Activated CD4-positive, CD25-positive, alpha-beta regulatory T cell treated with anti-CD3 and anti-CD28 coated beads, Interleukin-2, amount 50 U/mL, for 16 hours (primary cell): ENCODE data around the gene DEAF1.
"Not testable (repeated sequence)": the region's sequence is repeated elsewhere in the genome, so short reads cannot be mapped to it uniquely, and the experiment has no call there.

Source experiments
- DNase-seq: peaks from one replicate; pipeline ENCODE4 v3.0.0-alpha.2; 2020; ENCODE audit warnings: low read depth, low spot score

The DEAF1 gene, protein sequence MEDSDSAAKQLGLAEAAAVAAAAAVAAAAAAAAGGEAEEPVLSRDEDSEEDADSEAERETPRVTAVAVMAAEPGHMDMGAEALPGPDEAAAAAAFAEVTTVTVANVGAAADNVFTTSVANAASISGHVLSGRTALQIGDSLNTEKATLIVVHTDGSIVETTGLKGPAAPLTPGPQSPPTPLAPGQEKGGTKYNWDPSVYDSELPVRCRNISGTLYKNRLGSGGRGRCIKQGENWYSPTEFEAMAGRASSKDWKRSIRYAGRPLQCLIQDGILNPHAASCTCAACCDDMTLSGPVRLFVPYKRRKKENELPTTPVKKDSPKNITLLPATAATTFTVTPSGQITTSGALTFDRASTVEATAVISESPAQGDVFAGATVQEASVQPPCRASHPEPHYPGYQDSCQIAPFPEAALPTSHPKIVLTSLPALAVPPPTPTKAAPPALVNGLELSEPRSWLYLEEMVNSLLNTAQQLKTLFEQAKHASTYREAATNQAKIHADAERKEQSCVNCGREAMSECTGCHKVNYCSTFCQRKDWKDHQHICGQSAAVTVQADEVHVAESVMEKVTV

DNA sequence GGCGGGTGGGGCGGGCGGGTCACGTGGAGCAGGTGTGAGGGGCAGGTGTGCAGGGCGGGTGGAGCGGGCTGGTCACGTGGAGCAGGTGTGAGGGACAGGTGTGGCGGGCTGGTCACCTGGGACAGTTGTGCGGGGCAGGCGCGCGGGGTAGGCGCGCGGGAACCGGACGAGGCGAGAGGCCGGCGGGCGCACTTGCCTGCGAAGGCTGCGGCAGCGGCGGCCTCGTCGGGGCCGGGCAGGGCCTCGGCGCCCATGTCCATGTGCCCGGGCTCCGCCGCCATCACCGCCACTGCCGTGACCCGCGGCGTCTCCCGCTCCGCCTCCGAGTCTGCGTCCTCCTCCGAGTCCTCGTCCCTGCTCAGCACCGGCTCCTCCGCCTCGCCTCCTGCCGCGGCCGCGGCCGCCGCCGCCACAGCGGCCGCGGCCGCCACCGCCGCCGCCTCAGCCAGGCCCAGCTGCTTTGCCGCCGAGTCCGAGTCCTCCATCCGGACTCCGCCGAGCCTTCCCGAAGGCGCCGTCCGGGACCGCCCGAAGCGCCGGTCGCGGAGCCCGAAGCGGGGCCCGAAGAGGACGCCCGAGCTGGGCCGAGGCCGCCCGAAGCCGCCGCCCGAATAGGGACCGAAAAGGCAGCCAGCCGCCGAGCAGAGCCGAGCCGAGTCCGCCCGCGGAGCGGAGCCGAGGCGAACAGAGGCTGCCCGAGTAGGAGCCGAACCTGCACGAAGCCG lies at the start of gene DEAF1:
Gene DEAF1 (minus strand): TSS at position 660 of the 725 bp plus-strand sequence. CDS start 175 bp downstream, at position 485.
- DNase-seq, result peak; percentile 97

DNA sequence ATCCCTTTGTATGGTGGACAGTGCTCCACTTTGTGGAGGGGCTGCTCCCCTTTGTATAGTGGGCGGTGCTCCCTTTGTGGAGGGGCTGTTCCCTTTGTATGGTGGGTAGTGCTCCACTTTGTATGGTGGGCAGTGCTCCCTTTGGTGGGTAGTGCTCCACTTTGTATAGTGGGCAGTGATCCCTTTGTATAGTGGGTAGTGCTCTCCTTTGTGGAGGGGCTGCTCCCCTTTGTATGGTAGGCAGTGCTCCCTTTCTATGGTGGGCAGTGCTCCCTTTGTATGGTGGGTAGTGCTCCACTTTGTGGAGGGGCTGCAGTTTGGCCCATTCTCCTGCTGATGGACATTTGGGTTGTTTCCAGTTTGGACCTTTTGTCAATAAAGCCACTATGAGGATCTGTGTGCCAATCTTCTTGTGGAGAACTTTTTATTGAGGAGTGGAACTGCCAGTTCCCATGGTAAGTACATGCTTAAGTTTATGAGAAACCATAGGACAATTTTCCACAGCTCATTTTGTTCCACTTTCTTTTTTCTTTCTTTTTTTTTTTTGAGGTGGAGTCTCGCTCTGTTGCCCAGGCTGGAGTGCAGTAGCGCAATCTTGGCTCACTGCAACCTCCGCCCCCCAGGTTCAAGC lies 47.7 kb upstream of the DEAF1 start:
- DNase-seq, result no peak

- no peak for DNase-seq
These were observed 47.1 kb upstream of the DEAF1 start for GRCh38 chr11:742156-742546.

- not testable (repeated sequence) for DNase-seq
These were observed 42.9 kb upstream of the DEAF1 start for GRCh38 chr11:737899-738298.

DNA sequence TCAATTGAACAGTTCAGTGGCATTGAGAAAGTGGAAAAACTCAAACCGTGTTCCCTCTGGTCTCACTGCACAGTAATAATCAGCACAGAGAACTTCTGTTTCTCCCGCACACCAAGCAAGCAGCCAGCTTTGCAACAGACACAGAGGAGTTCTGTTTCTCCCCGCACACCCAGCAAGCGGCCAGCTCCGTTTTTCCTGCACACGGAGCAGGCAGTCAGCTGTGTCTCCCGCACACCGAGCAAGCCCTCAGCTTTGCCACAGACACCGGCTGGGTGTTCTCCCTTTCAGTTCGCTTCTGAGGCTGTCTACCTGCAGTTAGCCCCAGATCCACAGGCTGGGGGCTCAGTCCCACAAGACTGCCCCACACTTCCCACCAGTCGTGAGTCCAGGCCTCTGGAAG lies 42.3 kb upstream of the DEAF1 start:
- DNase-seq, result no peak

GRCh38 chr11:734541-734940 lies 39.5 kb upstream of the DEAF1 start:
- DNase-seq, result not testable (repeated sequence)

DNA sequence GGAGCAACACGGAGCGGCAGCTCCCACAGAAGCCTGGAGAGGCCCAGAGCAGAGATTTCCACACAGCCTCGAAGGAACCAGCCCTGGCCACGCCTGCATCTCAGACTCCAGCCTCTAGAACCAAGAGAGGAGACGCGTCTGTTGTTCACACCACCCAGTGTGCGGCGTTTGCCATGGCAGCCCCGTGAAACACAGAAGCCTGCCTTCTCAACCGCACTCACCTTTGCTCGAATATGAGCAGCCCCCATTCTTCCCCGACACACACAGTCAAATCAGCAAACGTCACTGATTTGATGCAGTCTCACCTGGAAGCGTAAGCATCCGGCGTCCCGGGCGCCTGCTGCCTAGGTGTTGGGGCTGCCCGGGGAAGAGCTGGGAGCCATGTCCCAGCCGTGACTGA lies 38.0 kb upstream of the DEAF1 start:
- DNase-seq, result no peak

DNA sequence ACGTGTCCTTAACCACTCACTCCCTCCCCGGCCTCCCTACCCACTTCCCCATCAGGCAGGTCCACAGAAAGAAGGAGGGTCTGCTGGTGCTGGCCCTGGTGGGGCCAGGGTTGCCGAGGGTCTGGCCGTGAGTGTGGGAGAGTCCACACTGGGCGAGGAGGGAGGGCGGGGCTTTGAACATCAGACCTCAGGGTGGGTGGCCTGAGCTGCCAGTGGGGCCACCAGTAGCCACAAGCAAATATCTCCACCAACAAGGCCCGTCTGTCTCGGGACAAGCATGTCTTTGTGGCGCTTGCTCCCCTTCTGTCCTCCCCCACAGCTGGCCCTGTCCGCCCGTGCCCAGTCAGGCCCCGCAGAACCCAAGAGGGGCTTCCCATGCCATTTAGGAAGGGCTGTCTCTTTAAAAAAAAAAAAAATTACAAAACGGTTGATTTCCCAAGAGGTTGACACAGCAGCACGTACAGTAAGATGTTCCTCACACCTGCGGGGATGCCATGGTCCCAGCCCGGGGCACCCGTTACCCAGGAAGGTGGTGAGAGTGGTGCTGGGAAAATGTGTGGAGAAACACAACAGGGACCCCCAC lies 34.6 kb upstream of the DEAF1 start:
- DNase-seq, result no peak

- DNase-seq, result no peak
These were observed 34.0 kb upstream of the DEAF1 start for GRCh38 chr11:728901-729491.

- DNase-seq, result peak; percentile 63
These were observed 33.1 kb upstream of the DEAF1 start for GRCh38 chr11:727859-728748.

- DNase-seq, result no peak
These were observed 32.3 kb upstream of the DEAF1 start for GRCh38 chr11:727281-727701.

GRCh38 chr11:726278-727220 lies 31.5 kb upstream of the DEAF1 start:
- DNase-seq, result no peak

DNA sequence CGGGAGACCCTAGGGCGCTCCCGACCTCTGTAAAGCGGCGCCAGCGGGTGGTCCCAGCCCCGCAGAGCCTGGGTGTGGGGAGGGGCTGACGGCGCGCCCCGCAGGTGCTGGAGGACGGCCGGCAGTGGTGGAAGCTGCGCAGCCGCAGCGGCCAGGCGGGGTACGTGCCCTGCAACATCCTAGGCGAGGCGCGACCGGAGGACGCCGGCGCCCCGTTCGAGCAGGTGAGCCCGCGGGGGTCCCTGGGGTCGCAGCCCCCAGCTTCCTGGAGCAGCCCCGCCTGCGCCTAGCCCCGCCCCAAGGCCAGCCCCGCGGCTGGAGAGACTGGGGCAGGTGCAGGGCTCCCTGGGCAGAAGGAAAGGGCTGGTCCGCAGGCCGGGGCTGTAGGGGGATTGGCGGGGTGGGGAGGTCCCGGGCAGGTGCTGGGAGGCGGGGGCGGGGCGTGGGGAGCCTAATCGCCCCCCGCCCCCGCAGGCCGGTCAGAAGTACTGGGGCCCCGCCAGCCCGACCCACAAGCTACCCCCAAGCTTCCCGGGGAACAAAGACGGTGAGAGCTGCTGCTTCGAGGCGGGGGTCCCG lies 30.7 kb upstream of the DEAF1 start:
- no peak for DNase-seq

DNA sequence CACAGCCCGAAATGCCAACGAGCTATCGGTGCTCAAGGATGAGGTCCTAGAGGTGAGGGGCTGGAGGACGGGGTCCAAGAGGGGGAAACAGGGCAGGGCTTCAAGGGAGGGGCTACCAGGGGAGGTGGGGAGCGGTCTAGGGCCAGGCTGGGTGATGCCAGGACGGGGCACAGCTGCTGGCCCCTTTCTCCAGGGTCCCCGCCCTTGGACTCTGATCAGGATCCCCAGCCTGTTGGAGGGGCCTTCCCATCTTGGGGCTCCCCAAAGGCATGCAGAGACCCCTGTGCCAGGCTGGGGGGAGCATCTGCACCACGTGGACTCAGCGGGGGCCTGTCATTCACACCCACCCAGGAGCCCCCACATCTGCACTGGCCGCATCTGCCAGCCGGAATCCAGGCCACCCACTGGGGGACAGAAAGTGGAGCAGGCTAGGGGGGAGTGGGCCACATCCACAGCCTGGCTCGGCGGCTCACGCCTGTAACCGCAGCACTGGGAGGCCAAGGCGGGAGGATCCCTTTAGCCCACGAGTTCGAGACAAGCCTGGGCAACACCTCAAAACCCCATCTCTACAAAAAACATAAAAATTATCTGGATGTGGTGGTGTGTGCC lies 29.9 kb upstream of the DEAF1 start:
- DNase-seq, result no peak

DNA sequence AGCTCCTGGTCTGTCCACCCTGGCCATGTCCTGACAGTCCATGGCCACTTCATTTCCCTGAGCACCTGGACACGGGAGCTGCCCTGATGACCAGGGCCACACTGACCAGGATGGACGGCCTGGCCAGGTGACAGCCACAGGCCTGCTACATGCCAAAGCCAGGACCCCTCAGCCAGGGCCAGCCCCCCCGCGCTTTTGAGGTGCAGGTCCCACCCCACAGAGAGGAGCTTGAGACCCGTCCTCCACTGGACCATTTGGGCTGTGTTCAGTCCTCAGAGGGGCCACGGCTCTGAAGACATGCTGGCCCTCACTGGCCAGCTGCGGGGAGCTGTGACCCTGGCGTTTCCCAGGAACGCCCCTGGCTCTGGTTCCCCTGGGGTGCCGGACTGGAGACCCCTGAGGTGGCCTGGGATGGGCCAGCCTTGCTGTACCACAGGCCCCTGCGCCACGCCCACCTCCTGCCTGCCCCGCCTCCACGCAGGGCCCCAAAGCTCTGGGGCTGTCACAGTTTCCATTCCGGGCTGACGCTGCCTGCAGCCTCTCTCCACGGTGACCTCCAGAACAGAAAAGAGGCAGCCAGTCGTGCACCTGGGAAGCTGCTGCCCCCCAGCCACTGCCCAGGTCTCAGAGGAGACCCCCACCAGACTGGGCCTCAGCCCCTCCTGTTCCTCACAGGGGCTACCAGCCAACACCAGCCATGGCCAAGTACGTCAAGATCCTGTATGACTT lies 29.2 kb upstream of the DEAF1 start:
- DNase-seq, result no peak

DNA sequence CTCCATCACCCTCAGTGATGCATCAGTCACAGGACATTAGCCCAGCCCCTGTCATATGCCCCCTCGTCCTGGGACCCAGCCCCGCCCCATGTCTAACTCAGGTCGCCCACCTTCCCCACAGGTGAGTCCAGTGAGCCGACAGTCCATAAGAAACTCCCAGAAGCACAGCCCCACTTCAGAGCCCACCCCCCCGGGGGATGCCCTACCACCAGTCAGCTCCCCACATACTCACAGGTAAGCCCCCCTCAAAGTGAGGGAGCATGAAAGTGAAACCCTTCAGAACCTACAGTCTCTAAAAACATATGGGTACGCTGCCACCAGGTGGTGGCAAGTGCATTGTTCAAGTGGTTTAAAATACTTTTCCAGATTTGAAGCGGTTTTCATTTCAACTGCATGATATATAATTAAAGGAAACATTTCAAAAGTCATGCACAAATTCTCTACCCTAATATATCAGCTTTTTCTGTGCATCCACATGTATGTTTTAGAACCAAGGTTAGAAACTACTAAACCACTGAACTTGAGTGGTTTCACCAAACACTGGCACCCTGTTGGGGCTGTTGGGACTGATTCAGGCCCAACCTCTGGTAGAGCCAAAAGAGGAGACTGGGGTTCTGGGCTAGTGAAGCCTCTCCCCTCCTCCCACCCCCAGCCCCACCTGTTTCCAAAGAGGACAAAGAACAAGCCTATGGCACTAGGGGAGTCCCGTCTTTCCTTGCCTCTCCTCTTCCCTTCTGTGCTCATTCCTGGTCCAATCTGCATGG lies 28.3 kb upstream of the DEAF1 start:
- peak; percentile 38 for DNase-seq

DNA sequence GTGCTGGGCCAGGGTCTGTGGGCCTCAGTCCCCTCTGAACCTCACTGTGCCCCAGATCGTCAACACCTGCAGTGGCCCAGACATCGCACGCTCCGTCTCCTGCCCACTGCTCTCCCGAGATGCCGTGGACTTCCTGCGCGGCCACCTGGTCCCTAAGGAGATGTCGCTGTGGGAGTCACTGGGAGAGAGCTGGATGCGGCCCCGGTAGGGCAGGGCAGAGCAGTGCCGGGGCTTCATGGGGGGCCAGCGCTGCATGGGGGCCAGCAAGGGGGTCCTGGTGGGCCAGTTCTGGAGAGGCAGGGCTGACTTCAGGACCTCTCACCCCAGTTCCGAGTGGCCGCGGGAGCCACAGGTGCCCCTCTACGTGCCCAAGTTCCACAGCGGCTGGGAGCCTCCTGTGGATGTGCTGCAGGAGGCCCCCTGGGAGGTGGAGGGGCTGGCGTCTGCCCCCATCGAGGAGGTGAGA lies 27.4 kb upstream of the DEAF1 start:
- no peak for DNase-seq
